HL-60/S4 treated with phorbol 12-myristate 13-acetate at 8.2 ng/mL for 4 days and 3 days (cell line): Measurements from ENCODE around the gene SFMBT2.
"Not testable (repeated sequence)": the region's sequence is repeated elsewhere in the genome, so short reads cannot be mapped to it uniquely, and the experiment has no call there.

Source experiments
- in situ Hi-C: fragments of 300-500 bp; cut with MboI; formaldehyde crosslinking; loops from 2 replicates; pipeline ENCODE4 v1.15.0; 2022; ENCODE audit warnings: low sequenced_read_pairs

Gene SFMBT2

DNA sequence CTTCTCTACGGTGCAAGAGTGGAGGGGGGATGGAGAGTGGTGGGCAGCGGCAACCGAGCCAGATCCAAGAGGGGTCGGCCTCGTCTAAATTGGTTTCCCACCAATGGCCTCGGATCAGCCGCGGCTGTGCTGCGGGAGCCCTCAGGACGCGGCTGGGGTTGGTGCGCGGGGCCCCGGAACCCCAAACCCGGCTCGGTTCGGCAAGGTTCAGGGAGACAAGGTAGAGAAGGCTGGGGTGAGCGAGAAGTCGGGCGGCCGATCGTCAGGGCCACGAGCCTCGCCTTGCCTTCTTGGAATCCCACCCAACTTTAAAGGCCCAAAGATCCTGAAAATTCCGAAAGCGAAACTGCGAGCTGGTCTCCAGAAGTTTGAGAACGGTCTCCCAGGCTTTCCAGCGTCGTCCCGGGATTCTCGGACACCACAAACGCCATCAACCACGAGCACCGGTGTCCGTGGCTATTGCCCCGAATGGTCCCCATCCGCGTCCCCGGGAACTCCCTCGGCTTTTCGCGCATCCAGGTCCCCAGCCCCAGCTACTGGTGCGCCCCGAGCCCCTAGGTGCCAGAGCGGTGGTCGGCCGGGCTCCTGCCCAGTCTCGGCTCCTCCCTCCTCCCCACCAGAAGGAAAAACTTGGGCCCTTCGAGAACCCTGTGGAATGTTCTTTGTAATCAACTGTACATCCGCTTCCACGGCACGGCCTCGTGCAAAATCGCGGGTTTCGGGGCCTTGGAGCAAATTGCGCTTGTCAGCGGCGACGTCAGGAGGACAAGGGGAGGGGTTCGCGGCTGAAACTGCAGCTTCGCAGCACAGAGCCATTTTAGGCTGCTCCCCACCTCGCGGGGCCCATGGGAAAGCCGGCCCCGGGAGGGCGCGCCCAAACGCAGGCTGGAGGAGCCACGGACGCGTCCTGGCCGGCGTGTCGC is 3.2 kb downstream of the SFMBT2 start:
- in situ Hi-C loops = loop anchor here (25.0 kb wide), 2 partner anchors 495 to 570 kb away; no protein-coding TSS in a partner anchor

DNA sequence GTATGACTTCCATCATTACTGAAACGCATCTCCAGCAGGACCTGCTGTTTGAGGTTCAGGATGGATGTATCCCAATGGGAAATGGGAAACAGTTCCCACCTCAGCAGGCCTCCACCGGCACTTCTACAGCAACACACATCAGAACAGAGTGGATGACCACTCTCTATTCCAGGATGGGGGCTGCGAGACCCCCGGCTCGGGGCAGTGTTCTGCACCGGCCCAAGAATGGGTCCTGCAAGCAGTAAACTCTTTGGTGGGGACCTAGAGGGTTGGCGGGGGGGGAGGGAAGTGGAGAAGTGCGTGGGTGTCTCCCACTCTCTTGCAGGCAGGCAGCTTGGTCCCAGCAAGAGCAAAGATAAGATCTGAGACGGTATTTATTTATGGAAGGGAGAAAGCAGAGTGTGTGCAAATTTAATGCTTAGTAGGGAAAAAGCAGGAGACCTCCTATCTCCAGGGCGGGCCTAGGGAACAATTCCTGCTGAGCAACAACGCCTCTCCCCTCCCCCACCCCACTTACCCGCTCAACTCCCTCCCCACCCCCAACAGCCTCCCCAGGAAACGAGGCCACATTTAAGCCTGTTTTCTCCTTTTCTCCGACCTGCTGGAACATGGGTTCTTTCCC is 4.0 kb downstream of the SFMBT2 start:
- in situ Hi-C loops = loop anchor here (25.0 kb wide), 2 partner anchors 495 to 570 kb away; no protein-coding TSS in a partner anchor

DNA sequence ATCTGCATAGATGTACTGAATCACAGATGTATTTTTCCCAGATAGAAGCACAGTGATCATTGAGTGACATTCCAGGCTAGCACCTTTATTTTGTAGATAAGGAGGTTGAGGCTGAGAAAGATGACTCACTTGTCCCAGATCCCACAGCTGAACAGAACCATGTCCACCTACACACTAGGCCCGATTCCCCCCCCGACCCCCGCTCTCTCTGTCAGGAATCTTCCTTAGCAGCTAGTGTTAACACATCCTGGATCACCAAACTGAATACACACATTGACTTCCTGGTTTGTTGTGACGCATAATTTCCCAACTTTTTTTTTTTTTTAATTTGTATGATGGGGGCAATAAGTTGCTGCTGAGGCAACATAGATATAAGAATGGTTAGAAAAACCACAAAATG is 5.2 kb downstream of the SFMBT2 start:
- in situ Hi-C loops = loop anchor here (25.0 kb wide), 2 partner anchors 493 to 568 kb away; no protein-coding TSS in a partner anchor

- in situ Hi-C loops = loop anchor here (25.0 kb wide), 2 partner anchors 491 to 566 kb away; no protein-coding TSS in a partner anchor
Observed at GRCh38 chr10:7403620-7404019, 7.2 kb downstream of the SFMBT2 start.

DNA sequence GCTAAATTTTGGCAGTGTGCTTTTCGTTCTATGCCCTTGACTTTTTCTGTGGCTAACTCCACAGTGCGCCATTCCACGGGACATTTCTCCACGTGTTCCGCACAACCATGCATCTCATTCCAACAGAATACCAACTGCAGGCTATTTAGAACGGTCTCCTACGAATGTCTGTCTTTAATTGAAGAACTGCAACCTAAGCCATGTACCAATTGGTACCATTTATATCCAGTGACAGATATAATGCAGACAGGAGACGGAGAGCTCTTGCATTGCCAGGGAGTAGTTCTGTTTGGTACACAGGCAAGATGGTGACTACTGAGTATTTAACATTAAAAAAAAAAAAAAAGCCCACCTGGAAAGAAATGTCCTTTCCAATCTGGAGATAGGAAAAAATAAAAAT is 9.1 kb downstream of the SFMBT2 start:
- in situ Hi-C loops = loop anchor here (25.0 kb wide), 2 partner anchors 489 to 564 kb away; no protein-coding TSS in a partner anchor

DNA sequence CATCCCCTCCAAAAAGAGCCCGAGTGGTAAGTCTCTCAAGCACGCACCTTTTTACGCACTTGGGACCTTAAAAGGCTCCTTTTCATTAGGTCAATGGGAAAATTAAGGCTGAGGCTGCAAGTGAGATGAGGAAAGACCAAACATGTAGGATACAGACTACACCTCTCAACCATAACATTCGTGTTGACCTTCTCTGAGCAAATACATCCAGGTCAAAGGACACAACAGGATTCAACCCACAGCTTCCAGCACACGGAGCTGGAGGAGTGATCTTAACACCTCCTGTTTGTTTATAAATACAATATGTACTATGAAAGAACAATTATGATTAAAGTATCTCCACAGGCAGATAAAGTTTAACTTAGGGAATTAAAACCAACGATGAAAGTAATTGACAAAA is 9.7 kb downstream of the SFMBT2 start:
- in situ Hi-C loops = loop anchor here (25.0 kb wide), 2 partner anchors 489 to 564 kb away; no protein-coding TSS in a partner anchor

GRCh38 chr10:7400068-7400715 is 10.6 kb downstream of the SFMBT2 start:
- in situ Hi-C loops = loop anchor here (25.0 kb wide), 2 partner anchors 488 to 563 kb away; no protein-coding TSS in a partner anchor

DNA sequence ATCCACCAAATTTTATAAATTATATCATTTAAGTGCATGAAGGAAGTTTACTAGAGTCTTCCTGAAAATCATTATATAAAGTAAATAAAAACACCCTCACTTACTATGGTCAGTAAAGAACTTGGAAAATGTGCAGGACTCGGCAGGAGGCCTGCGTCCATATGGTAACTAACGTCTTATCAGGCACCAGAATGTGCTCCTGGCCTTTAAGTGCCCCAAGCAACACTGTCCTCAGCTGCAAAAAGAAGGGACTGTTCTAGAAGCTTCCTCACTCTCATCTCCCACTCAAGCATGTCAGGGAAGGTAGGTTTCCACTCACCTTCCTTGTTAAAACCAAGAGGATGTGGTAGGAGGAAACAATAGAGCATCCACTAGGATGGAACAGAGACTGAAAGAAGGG is 11.3 kb downstream of the SFMBT2 start:
- in situ Hi-C loops = no loop called here

- in situ Hi-C loops = no loop called here
Observed at GRCh38 chr10:7397049-7398035, 13.5 kb downstream of the SFMBT2 start.

DNA sequence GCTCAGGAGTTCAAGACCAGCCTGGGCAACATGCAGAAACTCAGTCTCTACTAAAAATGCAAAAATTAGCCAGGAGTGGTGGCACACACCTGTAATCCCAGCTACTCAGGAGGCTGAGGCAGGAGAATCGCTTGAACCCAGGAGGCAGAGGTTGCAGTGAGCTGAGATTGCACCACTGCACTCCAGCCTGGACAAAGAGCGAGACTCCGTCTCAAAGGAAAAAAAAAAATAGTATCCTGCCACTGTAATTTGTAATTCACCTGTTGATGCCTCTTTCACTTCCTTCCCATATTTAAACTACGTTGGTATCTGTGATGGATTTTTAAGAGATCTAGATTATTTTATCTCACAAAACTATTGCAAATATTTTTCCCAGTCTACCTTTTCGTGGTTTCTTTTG is 18.5 kb downstream of the SFMBT2 start:
- in situ Hi-C loops = not testable (repeated sequence)

GRCh38 chr10:7391748-7392147 is 19.1 kb downstream of the SFMBT2 start:
- in situ Hi-C loops = no loop called here

DNA sequence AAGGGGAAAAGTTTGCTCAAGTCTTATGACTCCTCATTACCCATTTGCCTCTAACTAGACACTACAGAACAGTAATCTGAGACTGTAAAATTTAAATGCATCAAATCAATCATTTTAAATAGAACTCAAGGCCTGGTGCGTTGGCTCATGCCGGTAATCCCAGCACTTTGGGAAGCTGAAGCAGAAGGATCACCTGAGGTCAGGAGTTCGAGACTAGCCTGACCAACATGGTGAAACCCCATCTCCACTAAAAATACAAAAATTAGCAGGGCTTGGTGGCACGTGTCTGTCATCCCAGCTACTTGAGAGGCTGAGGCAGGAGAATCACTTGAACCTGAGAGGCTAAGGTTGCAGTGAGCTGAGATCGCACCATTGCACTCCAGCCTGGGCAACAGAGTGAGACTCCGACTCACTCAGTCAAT is 20.1 kb downstream of the SFMBT2 start:
- in situ Hi-C loops = not testable (repeated sequence)

GRCh38 chr10:7389844-7390243 is 21.0 kb downstream of the SFMBT2 start:
- in situ Hi-C loops = no loop called here

DNA sequence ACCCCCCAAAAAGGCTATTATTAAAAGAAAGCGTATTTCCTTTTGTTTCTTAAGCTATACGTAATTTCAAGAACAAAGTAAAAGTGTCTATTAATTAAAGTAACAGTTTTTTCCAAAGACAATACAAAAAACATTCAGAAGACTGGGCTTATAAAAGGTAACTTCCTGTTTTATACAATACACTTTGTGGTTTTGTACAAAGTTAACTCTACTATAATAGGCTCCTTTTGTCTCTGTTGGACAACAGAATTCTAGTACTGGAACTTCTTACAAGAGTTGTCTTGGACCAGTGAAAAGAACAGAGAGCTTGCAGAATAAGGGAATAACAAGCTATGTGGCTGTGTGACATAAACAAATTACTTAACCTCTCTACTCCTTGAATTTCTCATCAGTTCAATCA is 21.5 kb downstream of the SFMBT2 start:
- in situ Hi-C loops = no loop called here

DNA sequence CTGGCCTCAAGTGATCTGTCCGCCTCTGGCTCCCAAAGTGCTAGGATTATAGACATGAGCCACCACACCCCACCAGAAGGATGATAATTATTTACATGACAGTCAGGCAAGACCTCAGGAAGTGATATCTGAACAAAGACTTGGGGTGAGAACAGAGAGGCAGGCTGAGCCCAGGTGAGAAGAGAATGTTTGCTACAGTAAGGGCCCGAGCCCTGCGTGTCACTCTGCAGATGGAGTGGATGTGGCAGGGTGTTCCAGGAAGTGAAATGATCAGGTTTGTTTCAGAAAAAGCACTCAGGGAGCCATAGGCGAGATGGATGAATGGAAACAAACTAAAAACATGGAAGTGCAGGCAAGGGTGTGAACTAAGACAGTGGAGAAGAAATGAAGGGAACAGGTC is 22.2 kb downstream of the SFMBT2 start:
- in situ Hi-C loops = no loop called here

DNA sequence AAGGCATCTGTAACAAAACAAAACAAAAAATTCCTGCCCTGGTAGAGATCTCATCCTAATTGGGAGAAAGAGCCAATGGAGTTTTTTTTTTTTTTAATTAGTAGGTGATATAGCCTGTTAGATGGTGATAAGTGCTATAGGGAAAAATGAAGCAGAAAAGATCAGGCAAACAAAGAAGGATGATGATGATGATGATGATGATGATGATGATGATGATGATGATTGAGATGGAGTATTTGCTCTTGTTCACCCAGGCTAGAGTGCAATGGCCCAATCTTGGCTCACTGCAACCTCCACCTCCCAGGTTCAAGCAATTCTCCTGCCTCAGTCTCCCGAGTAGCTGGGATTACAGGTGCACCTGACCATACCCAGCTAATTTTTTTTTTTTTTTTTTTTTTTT is 22.7 kb downstream of the SFMBT2 start:
- in situ Hi-C loops = not testable (repeated sequence)

- in situ Hi-C loops = no loop called here
Observed at GRCh38 chr10:7385114-7385513, 25.7 kb downstream of the SFMBT2 start.

DNA sequence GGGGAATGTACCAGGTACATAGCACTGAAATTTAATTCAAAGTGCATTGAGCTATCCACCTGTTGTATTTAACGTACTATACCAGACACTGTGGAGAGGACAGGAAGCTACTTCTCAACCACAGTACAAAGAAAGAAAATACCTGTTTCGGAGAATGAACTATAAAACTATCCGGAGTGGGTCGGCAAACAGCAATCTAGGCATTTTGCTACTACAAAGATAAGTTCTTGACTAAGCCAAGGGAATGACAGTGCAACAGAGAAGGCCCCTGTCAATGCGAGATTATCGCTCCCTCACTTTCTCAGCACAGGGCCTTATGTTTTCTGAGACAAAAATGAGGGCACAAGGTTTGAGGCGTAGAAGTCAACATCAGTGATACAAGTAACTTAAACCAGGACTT is 27.4 kb downstream of the SFMBT2 start:
- in situ Hi-C loops = no loop called here

DNA sequence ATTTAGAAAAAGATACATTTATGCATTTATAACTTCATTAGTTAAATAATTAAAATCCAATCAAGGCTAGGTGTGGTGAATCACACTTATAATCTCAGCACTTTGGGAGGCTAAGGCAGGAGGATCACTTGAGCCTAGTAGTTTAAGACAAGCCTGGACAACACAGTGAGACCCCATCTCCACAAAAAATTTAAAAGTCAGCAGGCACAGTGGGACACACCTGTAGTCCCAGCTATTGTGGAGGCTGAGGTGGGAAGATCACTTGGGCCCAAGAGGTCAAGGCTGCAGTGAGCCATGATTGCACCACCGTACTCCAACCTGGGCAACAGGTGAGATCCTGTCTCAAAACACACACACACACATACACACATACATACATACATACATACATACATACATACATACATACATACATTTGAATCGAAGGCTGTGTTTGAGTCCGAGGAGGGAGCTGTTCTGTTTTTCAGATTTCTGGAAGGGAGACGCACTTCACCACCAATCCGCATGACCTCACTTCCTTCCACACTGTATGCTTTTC is 30.1 kb downstream of the SFMBT2 start:
- in situ Hi-C loops = no loop called here
